GM12864 (cell line): ENCODE measurements around the gene TESK2.

ENCODE experiments used
- DNase-seq: peaks from one replicate; pipeline ENCODE4 v3.0.0-alpha.2; 2011; ENCODE audit warnings: low read depth
- H3K4me3 ChIP-seq: 2 replicates; pipeline ENCODE4 v1.5.1; 2011; ENCODE audit warnings: mild to moderate bottlenecking, low read depth, low read length, control low read depth
- CTCF ChIP-seq: IDR thresholded peaks from 2 replicates; pipeline ENCODE4 v1.5.1; 2011; ENCODE audit warnings: low read depth, mild to moderate bottlenecking, moderate library complexity, low read length, control low read depth, inconsistent platforms; ENCODE audit errors: missing control alignments

TESK2 gene

GRCh38 chr1:45503462-45504360, 12.7 kb upstream of the TESK2 start:
- no peak for DNase-seq
- H3K4me3 ChIP-seq = no peak overlapping the region
- TF ChIP-seq CTCF = no peak

- no peak overlapping the region for H3K4me3 ChIP-seq
- no peak for TF ChIP-seq CTCF
- DNase-seq = no peak
Measured at GRCh38 chr1:45501505-45501859, 10.5 kb upstream of the TESK2 start.

GRCh38 chr1:45499415-45499769, 8.4 kb upstream of the TESK2 start:
- DNase-seq = no peak
- no peak for TF ChIP-seq CTCF
- peak overlapping the region; percentile 66 for H3K4me3 ChIP-seq

- TF ChIP-seq CTCF = no peak
- no peak for DNase-seq
- no peak overlapping the region for H3K4me3 ChIP-seq
Measured at GRCh38 chr1:45498279-45498678, 7.3 kb upstream of the TESK2 start.

GRCh38 chr1:45493116-45493697, 2.2 kb upstream of the TESK2 start:
- peak; percentile 60 for TF ChIP-seq CTCF
- DNase-seq = no peak
- H3K4me3 ChIP-seq = no peak overlapping the region

GRCh38 chr1:45492691-45493090, 1.7 kb upstream of the TESK2 start:
- no peak overlapping the region for H3K4me3 ChIP-seq
- no peak for DNase-seq
- no peak for TF ChIP-seq CTCF
